ENCODE data around the gene SFPQ.

SFPQ gene

DNA sequence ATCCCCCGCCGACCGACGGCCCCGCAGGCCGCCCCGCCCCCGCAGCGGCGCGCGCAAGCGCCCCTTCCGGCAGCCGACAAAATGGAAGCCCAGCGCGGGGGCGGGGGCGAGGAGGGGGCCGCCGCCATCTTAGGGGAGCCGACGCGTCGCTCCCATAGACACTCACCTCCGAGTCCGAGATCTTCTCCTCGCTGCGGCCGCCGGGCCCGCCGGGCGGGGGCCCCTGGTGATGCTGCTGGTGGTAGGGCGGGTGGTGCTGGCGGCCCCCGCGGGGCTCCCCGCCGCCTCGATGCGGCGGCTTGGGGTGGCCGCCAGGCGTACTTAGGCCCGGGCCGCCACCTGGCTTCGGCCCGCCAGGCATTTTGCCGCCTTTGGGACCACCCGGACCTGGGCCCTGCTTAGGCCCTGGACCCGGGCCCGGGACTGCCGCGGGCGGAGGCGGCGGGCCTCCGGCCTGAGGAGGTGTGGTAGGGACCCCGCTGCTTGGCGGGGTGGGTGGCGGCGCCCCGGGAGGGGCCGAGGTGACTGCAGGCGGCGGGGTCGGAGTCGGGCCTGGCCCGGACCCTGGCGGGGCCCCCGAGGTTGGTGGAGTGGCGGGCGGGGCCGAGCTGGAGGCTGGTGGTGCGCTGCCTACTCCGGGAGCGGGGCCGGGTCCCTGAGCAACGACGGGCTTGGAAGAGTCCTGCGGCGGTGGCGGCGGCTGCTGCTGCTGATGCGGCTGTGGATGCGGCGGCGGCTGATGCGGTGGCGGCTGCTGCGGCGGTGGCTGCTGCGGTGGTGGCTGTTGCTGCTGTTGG, 691 bp downstream of the SFPQ start:
- no peaks in the 10 kb centered on the region for H3K27me3 ChIP-seq (ENCODE audit: control insufficient read depth, insufficient read depth, low read length)
- peak overlapping the region; percentile 77 for H2AFZ ChIP-seq
- H3K36me3 ChIP-seq (ENCODE audit: control insufficient read depth, insufficient read depth, low read length), result no peaks in the 10 kb centered on the region
- TF ChIP-seq, protein P1, sequence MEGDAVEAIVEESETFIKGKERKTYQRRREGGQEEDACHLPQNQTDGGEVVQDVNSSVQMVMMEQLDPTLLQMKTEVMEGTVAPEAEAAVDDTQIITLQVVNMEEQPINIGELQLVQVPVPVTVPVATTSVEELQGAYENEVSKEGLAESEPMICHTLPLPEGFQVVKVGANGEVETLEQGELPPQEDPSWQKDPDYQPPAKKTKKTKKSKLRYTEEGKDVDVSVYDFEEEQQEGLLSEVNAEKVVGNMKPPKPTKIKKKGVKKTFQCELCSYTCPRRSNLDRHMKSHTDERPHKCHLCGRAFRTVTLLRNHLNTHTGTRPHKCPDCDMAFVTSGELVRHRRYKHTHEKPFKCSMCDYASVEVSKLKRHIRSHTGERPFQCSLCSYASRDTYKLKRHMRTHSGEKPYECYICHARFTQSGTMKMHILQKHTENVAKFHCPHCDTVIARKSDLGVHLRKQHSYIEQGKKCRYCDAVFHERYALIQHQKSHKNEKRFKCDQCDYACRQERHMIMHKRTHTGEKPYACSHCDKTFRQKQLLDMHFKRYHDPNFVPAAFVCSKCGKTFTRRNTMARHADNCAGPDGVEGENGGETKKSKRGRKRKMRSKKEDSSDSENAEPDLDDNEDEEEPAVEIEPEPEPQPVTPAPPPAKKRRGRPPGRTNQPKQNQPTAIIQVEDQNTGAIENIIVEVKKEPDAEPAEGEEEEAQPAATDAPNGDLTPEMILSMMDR (IDR thresholded peaks at IDR 0.05), result peak; percentile 25
- H3K79me2 ChIP-seq, result peaks cover 33% of the 10 kb centered on the region
- H3K9me3 ChIP-seq (ENCODE audit: control insufficient read depth, low read length), result peaks cover 2% of the 10 kb centered on the region
- H3K9ac ChIP-seq, result peak overlapping the region; percentile 98
- peak overlapping the region; percentile 86 for H3K4me3 ChIP-seq (ENCODE audit: low read depth, low read length)
- H3K4me2 ChIP-seq (ENCODE audit: low read length), result peak overlapping the region; percentile 97
- peaks cover 2% of the 10 kb centered on the region for H3K4me1 ChIP-seq
- H3K27ac ChIP-seq, result peak overlapping the region; percentile 94

DNA sequence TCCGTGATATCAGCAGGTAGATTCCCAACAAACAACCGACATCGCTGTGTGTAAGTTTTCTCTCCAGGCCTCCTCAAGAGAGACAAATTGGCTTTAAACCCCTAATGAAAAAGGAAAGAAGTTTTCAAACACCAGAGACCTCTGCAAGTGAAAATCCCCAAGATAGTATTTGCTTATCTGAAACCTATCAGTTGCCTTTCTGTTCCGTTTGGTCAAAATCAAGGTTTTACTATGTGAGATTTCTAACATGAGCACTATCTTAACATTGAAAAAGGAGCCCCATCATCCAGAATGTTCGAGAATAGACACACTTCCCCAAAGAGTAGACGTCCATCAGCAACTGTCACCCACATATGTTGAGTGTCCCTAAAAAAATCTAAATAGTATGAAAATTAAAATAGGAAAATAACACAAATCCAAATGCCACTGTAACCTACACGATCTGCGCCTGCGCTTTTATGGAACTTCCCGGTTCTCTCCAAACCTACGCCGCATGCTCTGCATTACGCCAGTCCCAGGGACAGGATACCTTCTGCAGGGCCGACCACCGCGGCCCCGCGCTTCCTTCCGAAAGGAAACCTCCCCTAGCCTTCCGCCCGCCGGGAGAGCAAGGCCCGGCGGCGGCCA, 1.4 kb downstream of the SFPQ start:
- Histone ChIP-seq H3K9ac (no peak overlapping the region), H3K4me1 (peaks cover 6% of the 10 kb centered on the region), H3K27me3 (ENCODE audit: control insufficient read depth, insufficient read depth, low read length) (no peaks in the 10 kb centered on the region), H3K36me3 (ENCODE audit: control insufficient read depth, insufficient read depth, low read length) (no peaks in the 10 kb centered on the region), H3K79me2 (peaks cover 33% of the 10 kb centered on the region), H3K4me2 (ENCODE audit: low read length) (peak overlapping the region; percentile 97), H3K9me3 (ENCODE audit: control insufficient read depth, low read length) (peaks cover 2% of the 10 kb centered on the region), H2AFZ (no peak overlapping the region), H3K4me3 (ENCODE audit: low read depth, low read length) (peak overlapping the region; percentile 86), H3K27ac (peak overlapping the region; percentile 19)
- TF ChIP-seq, protein P1 (IDR thresholded peaks at IDR 0.05), result no peak

DNA sequence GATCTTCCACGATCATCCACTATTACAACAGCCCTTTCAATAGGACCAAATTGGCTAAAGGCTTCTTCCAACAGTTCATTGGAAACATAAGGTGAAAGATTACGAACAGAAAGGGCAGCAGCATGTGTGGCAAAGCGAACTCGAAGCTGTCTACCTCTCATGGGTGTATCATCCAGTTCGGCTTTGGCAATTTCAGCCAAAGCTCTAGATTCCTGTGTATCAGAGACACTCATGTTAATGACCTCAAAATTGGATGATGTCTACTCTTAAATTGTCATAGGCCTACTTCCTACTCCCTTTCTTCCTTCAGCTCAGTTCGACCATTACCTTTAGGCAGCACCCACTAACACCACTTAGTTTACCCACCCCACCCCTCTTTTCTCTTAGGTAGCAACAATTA, 2.2 kb downstream of the SFPQ start:
- H3K9ac ChIP-seq, result no peak overlapping the region
- no peak overlapping the region for H2AFZ ChIP-seq
- no peak overlapping the region for H3K27ac ChIP-seq
- H3K36me3 ChIP-seq (ENCODE audit: control insufficient read depth, insufficient read depth, low read length), result no peaks in the 10 kb centered on the region
- peaks cover 8% of the 10 kb centered on the region for H3K4me1 ChIP-seq
- peaks cover 2% of the 10 kb centered on the region for H3K9me3 ChIP-seq (ENCODE audit: control insufficient read depth, low read length)
- no peaks in the 10 kb centered on the region for H3K27me3 ChIP-seq (ENCODE audit: control insufficient read depth, insufficient read depth, low read length)
- TF ChIP-seq, protein P1 (IDR thresholded peaks at IDR 0.05), result no peak
- peak overlapping the region; percentile 97 for H3K4me2 ChIP-seq (ENCODE audit: low read length)
- H3K79me2 ChIP-seq, result peaks cover 33% of the 10 kb centered on the region
- peak overlapping the region; percentile 86 for H3K4me3 ChIP-seq (ENCODE audit: low read depth, low read length)

DNA sequence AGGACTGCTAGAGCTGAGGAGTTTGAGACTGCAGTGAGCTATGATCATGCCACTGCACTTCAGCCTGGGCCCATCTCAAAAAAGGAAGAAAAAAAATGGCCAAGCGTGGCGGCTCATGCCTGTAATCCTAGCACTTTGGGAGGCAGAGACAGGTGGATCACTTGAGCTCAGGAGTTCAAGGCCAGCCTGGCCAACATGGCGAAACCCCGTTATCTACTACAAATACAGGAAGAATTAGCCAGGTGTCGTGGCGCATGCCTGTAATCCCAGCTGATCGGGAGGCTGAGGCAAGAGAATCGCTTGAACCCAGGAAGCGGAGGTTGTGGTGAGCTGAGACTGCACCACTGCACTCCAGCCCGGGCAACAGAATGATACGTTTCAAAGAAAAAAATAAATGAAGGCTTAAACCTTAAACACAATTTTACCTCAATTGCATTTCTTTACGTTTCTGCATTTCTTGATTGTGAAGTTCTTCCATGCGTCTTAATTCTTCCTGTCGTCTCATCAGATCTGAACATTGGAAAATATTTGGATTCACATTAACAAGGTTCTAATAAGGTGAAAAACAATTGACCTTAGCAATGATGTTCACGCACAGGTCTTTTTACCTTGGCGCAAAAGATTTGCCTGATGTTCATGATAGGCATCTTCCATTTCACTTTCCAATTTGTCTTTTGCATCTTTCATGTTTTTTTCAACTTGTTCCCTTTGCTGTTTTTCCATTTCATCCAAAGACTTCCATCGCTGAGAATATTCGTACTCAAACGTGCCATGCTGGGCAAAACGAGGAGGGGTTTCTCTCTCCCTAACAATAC, 4.2 kb downstream of the SFPQ start:
- Histone ChIP-seq H3K4me2 (ENCODE audit: low read length) (no peak overlapping the region), H3K9me3 (ENCODE audit: control insufficient read depth, low read length) (peaks cover 2% of the 10 kb centered on the region), H3K4me1 (peaks cover 8% of the 10 kb centered on the region), H3K9ac (no peak overlapping the region), H2AFZ (no peak overlapping the region), H3K27me3 (ENCODE audit: control insufficient read depth, insufficient read depth, low read length) (no peaks in the 10 kb centered on the region), H3K27ac (no peak overlapping the region), H3K36me3 (ENCODE audit: control insufficient read depth, insufficient read depth, low read length) (no peaks in the 10 kb centered on the region), H3K4me3 (ENCODE audit: low read depth, low read length) (no peak overlapping the region), H3K79me2 (peaks cover 33% of the 10 kb centered on the region)
- TF ChIP-seq, protein P1 (IDR thresholded peaks at IDR 0.05), result no peak

All from parathyroid adenoma (tissue), 2 donors.